ENCODE data around the gene KLHL13. TPM values are rescaled to one million over a fixed set of nuclear protein-coding genes. Genes with fewer than 3 reads are reported as not detected.
"Not testable (repeated sequence)": the region's sequence is repeated elsewhere in the genome, so short reads cannot be mapped to it uniquely, and the experiment has no call there.

Gene KLHL13
- total RNA-seq, 1 experiment from 2014 or later: 4.2 TPM

- no peak for DNase-seq (ENCODE audit: low read depth, low spot score)
- no peaks in the 10 kb centered on the region for H3K27me3 ChIP-seq (ENCODE audit: insufficient read depth, low read length)
- no peaks in the 10 kb centered on the region for H4K20me1 ChIP-seq (ENCODE audit: insufficient read depth)
- no TSS peak for BruUV-seq (replicated peaks)
- intact Hi-C loops (cut with micrococcal nuclease): no loop called here
- ChIA-PET CTCF (no interaction called here), RAD21 (ENCODE audit: low non-redundant PET in 1 of 2, low total read pairs in 2 of 2, uncharacterized antibody in 2 of 2, unreplicated experiment in 2 of 2) (no interaction called here), POLR2A (no interaction called here)
- H3K79me2 ChIP-seq (ENCODE audit: insufficient read depth, low read length): no peaks in the 10 kb centered on the region
- no peaks in the 10 kb centered on the region for H3K9me2 ChIP-seq (ENCODE audit: insufficient read depth)
- no peak overlapping the region for H3K4me2 ChIP-seq (ENCODE audit: low read length)
- H2AFZ ChIP-seq (ENCODE audit: low read depth, low read length, poor library complexity, severe bottlenecking): no peak overlapping the region
- H3K27ac ChIP-seq (ENCODE audit: low read depth, low read length): no peak overlapping the region
- no peaks in the 10 kb centered on the region for H3K36me3 ChIP-seq (ENCODE audit: control insufficient read depth in 1 of 2, insufficient read depth in 2 of 2, low read length in 2 of 2)
- no peak overlapping the region for H3K4me3 ChIP-seq (replicated peaks in 1 of 2; ENCODE audit: low read depth in 1 of 2, low read length in 2 of 2)
- no peaks in the 10 kb centered on the region for H3K4me1 ChIP-seq (ENCODE audit: control insufficient read depth in 1 of 2, insufficient read depth in 2 of 2, low read length in 2 of 2)
- TF ChIP-seq TCF7L2 (IDR thresholded peaks at IDR 0.05; ENCODE audit: borderline replicate concordance, extremely low read depth, insufficient read depth, insufficient read length) (no peak), CBX3 (IDR thresholded peaks at IDR 0.05; ENCODE audit: low read depth) (no peak), ZNF274 (IDR thresholded peaks at IDR 0.05; ENCODE audit: low read depth, low read length) (no peak), YY1 (IDR thresholded peaks at IDR 0.05; ENCODE audit: extremely low read depth, insufficient replicate concordance, low read depth, low read length) (no peak), REST (IDR thresholded peaks at IDR 0.05; ENCODE audit: low read depth) (no peak), FOSL1 (IDR thresholded peaks at IDR 0.05; ENCODE audit: low read depth) (no peak), SRF (IDR thresholded peaks at IDR 0.05; ENCODE audit: low read depth) (no peak), SIN3A (IDR thresholded peaks at IDR 0.05; ENCODE audit: low read depth) (no peak), CEBPB (IDR thresholded peaks at IDR 0.05; ENCODE audit: low read depth) (no peak), POLR2AphosphoS5 (IDR thresholded peaks at IDR 0.05; ENCODE audit: low read depth, low read length) (no peak), ZBTB33 (IDR thresholded peaks at IDR 0.05; ENCODE audit: extremely low read depth, insufficient replicate concordance, low read length) (no peak), RAD21 (IDR thresholded peaks at IDR 0.05; ENCODE audit: low read depth) (no peak), ATF3 (IDR thresholded peaks at IDR 0.05) (no peak), EGR1 (IDR thresholded peaks at IDR 0.05; ENCODE audit: low read depth) (no peak), ZFX (IDR thresholded peaks at IDR 0.05) (no peak)
- ATAC-seq: no peak
- H3K9me3 ChIP-seq (ENCODE audit: control insufficient read depth in 1 of 2, insufficient read depth in 1 of 2, low read depth in 1 of 2, low read length in 2 of 2): no peaks in the 10 kb centered on the region
- H3K9ac ChIP-seq (ENCODE audit: low read length): no peak overlapping the region
Measured at GRCh38 chrX:118016422-118016821, 100.2 kb downstream of the KLHL13 start.

- H3K9ac ChIP-seq (ENCODE audit: low read length); BruUV-seq (replicated peaks); H3K4me1 ChIP-seq (ENCODE audit: control insufficient read depth in 1 of 2, insufficient read depth in 2 of 2, low read length in 2 of 2); H3K9me2 ChIP-seq (ENCODE audit: insufficient read depth); H4K20me1 ChIP-seq (ENCODE audit: insufficient read depth); ATAC-seq; H3K27ac ChIP-seq (ENCODE audit: low read depth, low read length); RAD21 ChIA-PET (ENCODE audit: low non-redundant PET in 1 of 2, low total read pairs in 2 of 2, uncharacterized antibody in 2 of 2, unreplicated experiment in 2 of 2); H3K4me2 ChIP-seq (ENCODE audit: low read length); H3K27me3 ChIP-seq (ENCODE audit: insufficient read depth, low read length); H3K4me3 ChIP-seq (replicated peaks in 1 of 2; ENCODE audit: low read depth in 1 of 2, low read length in 2 of 2); CTCF ChIA-PET; H2AFZ ChIP-seq (ENCODE audit: low read depth, low read length, poor library complexity, severe bottlenecking); H3K9me3 ChIP-seq (ENCODE audit: control insufficient read depth in 1 of 2, insufficient read depth in 1 of 2, low read depth in 1 of 2, low read length in 2 of 2); H3K79me2 ChIP-seq (ENCODE audit: insufficient read depth, low read length); H3K36me3 ChIP-seq (ENCODE audit: control insufficient read depth in 1 of 2, insufficient read depth in 2 of 2, low read length in 2 of 2); POLR2A ChIA-PET; DNase-seq (ENCODE audit: low read depth, low spot score); intact Hi-C loops (cut with micrococcal nuclease): not testable (repeated sequence)
Measured at GRCh38 chrX:118002417-118002816, 114.2 kb downstream of the KLHL13 start.

Measured in HCT116 (cell line).